GM21619 (cell line): ENCODE data around the gene GATA2.

ENCODE experiments used
- ATAC-seq: cut with Tn5 transposase; IDR thresholded peaks from one replicate; pipeline ENCODE4 v1.9.1; 2021; ENCODE audit not compliant: unreplicated experiment

GATA2 gene

DNA sequence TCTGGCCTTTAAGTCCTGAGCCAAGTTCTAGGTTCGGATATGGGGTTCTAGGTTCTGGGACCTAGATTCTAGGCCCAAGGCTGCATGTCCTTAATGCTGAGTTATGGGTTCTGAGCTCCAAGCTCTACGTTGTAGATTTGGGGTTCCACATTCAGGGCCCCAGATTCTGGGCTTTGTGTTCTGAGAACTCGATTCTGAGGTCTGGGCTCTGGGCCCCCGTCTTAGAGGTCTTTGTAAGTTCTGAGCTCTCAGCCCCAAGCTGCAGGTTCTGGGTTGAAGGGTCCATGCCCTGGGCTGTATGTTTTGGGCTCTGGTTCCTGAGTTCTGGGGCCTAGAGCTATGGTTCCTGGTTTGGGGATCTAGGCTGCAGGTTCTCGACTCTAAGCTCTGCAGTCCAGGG is 16.3 kb downstream of the GATA2 start:
- no peak for ATAC-seq

DNA sequence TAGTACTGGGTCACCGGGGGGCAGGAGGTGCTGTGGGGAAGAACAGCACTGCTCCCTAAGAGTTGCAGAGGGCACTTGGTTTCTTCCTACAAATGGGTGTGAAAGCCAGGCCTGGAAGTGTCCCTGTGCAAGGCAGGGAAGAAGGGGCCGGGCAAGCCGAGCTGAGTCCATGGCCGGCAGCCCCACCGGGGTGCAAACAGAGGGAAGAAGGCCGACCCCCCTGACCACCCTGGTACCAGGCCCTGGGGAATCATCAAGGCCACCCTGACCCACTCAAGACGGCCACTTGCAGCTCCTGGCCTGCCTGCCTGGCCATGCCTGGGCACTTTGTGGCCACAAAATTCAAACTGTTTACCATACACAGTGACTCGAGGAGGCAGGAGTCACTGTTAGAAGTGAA is 17.6 kb downstream of the GATA2 start:
- ATAC-seq: no peak

DNA sequence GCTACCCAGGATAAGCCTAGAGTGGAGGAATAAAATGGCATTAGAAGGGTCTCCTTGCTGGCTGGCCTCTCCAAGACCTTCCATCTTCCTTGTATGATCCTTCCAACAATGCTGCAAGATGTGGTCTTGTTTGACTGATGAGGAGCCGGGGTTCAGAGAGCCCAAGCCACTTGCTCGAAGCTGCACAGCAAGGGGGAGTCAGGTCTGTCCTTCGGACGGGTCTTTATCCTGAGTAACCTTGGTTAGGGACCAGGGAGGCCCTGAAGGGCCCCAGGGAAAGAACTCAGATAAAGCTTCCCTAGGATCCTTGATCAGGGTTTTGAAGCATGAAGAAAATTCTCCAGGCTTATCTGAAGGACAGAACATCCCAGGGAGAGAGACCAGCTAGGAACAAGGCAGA is 19.3 kb downstream of the GATA2 start:
- ATAC-seq: no peak

DNA sequence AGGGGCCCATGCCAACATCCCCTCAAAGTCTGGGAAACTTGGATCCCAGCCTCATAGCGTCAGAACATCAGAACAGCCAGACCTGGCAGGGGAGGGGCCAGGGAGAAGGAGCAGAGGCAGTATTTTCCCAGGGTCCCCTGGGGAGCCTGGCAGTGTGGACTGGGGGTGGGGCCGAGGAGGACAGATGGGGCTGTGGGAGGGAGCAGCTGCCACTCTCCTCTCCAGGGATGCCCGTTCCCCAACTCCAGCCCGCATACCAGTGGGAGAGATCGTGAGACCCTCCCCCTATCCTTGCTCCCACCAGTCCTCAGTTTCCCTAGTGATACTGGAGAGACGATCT is 19.9 kb downstream of the GATA2 start:
- no peak for ATAC-seq

DNA sequence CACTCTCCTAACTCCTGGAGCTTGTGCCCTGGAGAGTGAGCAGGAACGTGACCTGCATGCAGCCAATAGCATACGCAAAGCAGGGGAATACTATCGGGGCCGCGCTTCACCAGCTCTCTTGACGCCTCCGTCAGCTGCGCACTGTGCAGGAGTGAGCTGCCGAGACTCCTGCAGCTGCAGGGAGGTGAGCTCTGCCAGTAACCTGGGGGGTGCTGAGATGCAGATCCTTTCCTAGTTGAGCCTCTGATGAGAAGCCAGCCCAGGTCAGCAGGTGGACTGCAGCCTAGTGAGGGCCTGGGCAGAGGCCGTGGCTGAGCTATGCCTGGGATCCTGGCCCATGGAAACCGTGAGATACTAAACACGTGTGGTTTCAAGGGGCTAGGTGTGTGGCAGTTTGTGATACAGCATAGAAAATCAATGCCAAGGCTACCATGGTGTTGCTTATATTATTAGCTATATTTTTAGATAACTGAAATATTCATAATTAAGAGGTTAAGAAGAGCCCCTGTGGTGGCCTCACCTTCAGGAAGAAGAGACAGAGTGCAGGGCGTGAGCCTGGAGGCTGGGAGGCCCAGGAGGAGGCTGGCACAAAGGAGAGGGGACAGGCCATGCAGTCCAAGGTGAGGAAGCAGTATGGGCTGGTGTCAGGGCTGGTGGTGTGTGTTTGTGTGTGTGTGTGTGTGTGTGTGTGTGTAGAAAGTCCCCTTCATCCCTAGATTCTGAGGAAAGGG is 20.4 kb downstream of the GATA2 start:
- ATAC-seq: no peak

DNA sequence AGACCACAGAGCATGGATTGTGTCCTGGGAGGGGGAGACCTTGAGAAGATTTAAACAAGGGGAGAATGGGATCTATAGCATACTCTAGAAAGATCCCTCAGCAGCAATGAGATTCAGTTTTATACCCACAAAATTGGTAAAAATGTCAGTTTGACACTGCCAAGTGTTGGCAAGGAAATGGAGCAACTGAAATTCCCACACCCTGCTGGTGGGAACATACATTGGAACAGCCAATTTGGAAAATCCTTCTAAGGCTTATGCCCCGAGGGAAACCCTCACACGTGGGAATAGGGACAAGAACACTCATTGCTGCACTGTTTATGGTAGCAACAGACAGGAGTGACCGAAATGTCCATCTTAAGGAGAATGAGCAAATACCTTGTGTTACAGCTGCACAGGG is 21.3 kb downstream of the GATA2 start:
- no peak for ATAC-seq

DNA sequence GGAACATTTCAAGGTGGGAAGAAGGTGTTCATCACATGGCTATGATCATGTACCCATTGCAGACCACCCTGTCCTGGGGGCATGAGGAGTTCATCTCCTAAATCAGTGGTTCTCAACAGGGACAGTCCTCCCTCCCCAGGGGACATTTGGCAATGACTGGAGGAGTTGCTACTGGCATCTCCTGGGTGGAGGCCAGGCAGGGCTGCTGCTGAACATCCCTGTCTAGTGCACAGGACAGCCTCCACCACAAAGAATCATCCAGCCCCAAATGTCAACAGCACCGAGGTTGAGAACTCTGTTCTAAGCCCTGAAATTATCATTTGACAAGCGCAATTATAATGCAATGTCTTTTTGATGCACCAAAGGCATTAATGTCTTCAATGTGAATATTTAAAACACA is 21.9 kb downstream of the GATA2 start:
- no peak for ATAC-seq

DNA sequence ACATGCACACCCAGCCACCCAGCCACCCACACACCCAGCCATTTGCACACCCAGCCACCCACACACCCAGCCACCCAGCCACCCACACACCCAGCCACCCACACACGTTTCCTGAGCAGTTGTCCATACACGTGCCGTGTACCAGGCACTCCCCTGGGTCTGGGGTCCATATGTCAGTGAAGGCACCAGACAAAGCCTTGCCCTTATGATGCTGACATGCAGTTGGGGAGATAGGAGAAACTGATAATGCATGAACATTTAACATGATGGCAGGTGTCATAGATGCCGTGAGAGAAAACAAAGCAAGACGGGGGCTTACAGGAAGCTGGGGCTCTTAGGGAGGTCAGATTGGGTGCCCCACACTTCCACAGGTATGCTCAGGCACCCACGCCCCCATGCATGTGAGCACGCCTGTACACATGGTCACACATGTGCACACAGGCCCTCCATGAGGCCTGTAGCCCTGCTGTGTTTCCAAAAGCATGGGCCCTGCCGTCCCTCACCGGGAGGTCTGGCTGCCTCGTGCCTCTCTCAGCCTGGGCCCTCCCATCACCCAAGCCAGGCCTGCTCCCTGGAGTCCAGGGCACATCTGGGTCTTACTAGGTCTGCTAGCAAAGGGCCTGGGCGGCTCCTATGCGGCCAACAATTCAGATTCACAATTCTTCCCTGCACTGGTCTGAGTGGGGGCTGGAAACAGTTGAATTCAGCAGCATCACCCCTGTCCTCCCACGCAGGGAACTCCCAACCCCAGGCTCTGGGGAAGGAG is 22.7 kb downstream of the GATA2 start:
- ATAC-seq: no peak

DNA sequence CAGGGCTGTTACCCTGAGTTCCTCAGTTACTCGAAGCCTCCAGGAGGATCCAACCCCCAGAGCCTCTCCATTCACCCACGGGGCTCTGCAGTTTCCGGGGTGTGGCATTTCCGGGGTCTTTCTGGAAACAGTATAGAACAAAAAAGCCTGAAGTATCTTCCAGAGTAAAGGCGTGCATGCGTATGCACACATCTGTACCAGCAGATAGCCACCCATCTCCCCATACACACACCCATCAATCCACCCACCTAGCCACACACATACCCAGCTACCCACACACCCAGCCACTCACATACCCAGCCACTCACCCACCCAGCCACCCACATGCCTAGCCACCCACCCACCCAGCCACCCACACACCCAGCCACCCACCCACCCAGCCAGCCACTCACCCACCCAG is 23.4 kb downstream of the GATA2 start:
- ATAC-seq: no peak

DNA sequence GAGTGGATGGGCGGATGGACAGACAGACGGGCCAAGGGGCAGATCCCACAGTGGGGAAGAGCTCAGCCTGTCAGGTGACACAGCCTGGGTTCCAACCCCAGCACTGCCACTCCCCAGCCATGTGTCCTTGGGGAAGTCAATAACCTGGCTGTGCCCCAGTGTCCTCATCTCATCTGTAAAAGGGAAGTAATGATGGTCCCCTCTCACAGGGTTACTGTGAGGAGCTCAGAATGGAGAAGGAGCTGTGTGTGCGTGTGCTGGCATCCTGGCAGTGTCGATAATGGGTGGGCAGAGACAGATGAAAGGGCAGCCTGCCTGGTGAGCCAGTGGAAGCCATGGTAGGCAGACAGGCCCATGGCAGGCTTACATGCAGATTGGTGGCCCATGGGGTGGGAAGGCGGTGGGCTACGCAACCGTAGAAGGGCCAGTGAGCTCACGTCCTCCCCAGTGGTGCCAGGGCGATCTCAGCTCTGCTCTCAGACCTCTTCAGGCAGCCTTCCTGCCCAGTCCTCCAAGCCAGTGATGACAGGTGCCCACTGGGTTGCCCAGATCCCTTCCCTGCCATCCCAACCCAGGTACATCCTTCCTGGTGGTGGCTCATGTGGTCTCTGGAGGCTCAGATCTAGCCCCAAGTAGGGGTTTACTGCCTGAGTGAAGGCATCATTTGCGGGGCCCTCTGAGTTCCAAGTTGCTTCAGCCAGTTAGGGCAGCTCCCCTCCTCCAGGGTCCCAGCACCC is 24.0 kb downstream of the GATA2 start:
- ATAC-seq: no peak

DNA sequence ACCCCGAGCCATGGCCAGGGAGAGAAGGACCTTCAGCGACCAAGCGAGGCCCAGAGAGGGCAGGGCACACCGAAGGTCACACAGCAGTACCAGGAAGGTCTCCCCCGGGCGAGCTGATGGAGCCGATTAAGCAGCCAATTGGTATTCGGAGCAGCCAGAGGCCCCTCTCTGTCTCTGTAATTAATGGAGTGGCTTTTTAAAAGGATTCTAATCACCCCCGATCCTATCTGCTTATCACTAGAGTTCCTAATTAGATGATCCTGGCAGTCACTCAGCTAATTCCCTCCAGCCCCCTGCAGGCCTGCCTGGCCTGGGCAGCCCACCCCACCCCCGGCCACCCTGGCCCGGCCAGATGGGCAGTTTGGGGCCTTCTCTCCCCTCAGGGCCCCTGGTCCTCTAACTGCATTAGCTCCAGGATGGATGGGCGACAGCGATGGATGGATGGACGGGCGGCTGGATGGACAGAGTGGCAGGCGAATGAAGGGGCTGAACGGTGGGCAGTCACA is 24.7 kb downstream of the GATA2 start:
- ATAC-seq: no peak

DNA sequence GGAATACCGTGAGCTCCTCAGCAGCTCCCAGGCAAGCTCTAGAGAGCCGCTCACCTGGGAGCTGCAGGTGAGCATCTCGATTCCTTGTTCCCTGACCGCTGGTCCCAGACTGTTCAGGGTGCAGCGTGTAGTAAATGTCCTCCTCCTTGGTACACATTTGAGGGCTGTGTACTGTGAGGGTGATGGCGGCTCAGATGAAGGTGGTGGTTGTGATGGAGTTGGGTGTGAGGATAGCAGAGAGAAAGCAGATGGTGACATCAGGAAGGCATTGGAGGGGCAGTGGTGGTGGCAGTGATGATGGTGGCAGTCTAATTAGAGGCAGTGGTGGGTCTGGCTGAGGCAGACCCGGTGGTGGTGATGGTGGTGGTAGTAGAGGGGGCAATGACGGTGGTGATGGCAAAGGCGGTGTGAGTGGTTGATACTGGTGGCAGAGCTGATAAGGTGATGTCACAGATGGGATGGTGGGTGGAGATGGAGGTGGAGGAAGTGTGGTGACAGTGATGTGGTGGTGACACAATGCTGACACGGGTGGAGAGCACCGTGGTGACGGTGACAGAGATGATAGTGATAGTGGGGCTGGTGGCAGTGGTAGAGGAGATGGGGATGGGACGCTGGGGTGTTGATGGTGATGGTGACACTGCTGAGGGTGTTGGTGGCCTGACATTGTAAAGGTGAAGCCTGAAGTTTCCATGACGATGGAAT is 26.0 kb downstream of the GATA2 start, which contains the start of gene DNAJB8:
Gene DNAJB8 (minus strand): TSS at position 51 of the 702 bp plus-strand sequence. CDS start 3,645 bp downstream, outside the sequence.
- ATAC-seq: no peak

DNA sequence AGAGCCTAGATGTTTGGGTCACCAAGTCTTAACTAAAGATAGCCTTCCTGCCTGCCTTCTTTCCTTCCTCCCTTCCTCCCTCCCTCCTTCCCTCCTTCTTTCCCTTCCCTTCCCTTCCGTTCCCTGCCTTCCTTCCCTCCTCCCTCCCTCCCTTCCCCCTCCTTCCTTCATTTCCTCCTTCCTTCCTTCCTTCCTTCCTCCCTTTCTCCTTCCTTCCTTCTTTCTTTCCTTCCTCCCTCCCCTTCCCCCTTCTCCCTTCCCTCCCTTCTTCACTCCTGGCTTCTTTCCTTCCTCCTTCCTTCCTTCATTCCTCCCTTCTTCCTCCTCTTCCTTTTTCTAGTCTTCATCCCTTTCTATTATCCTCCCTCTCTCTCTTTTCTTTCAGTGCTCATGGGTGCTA is 28.3 kb downstream of the GATA2 start:
- no peak for ATAC-seq

DNA sequence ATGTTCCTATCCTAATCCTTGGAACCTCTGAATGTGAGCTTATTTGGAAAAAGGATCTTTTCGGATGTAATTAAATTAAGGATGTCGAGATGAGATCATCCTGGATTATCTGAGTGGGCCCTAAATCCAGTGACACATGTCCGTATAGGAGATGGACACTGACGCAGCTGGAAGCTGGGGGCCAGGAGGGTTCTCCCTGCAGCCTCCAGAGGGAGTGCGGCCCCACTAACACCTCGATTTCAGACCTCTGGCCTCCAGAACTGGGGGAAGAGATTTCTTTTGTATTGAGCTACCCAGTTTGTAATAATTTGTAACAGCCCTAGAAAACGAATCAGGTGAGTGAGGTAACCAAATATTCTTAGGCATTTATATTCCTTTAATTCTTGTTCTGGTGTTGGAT is 28.8 kb downstream of the GATA2 start:
- no peak for ATAC-seq

DNA sequence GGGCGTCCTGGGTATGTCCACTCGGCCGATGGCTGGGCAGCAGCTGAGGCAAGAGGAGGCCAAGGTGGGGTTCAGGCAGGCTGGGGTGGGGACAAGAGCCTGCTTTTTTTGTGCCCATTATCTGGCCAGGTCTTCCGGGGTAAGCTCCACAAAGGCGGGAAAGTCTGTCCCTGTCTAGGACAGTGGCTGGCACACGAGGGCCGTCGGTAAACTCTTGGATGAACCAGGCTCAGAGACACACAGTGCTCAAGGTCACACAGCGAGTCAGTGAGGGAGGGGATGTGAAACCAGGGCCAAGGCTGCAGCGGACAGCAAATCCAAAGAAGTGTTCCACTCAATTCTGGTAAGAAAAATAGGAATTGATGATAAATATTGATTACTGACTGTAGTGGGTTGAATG is 29.2 kb downstream of the GATA2 start:
- no peak for ATAC-seq

DNA sequence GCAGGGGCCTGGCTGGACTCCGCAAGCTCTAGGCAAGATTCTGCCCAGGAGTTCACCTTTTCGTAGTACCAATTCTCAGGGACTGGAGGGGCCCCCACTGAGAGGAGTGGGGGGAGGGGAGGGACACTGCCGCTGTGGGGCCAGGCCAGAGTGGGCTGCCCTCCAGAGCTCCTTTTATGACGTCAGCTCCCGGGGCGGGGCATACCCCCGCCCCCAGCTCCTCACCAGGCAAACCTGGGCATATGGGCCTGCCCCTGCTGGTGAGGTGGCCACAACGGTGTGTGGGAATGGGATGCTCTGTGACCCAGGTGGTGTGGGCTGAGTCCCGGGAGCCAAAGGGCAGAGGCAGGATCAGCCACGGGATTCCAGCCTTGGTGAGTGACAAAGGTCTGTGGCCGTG is 29.6 kb downstream of the GATA2 start:
- no peak for ATAC-seq

DNA sequence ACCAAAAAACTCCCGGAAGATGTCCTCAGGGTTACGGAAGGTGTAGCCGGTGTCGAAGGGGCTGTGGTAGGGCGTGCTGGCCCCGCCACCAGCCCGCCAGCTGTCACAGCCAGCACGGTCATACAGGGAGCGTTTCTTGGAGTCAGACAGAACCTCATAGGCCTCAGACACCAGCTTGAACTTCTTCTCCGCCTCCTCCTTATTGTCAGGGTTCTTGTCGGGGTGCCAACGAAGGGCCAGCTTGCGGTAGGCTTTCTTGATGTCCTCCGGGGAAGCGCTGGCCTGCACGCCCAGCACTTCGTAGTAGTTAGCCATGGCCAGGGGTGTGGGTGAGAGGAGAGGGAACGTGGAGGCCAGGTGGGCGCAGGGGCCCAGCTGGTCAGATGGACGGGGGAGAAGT is 30.1 kb downstream of the GATA2 start:
- ATAC-seq: no peak

DNA sequence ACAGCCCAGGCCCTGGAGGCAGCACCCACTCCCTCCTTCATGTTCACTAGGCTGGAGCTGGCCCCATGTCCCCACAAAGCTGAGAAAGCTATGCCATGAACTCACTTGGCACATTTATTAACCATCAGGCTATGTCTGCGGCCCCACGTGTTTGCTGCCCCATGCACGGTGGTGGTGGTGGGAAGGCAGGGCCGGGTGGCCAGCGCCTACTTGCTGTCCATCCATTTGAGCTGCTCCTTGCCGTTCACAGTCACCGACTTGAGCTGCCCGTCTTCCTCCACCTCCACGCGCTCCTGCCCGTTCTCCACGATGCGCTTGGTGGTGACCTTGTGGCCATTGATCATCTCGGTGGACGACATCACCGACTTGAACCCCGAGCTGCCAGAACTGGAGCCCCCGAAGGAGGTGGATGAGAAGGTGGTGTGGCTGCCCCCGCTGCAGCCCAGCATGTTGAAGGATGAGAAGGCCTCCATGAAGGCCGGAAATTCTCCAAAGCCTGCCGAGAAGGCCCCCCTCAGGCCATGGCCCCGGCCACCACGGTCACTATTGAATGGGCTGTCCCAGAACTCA is 30.6 kb downstream of the GATA2 start:
- no peak for ATAC-seq

DNA sequence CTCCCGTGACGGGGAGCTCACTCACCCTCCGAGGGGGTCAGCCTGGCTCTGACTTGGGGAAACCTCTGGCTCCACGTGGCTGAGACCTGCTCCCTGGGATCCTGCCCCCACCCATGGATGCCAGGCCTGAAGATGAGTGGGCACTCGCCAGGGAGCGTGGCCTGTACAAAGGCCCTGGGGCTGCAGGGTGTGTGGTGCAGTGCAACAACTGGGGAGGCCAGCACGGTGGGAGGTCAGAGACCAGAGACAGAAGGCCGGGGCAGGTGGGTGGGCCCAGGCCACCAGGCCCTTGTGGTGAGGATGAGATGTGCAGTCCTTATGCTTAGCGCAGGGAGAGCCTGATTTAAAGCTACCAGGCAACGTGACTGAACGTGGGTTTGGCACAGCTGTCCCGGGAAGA is 31.3 kb downstream of the GATA2 start:
- no peak for ATAC-seq

DNA sequence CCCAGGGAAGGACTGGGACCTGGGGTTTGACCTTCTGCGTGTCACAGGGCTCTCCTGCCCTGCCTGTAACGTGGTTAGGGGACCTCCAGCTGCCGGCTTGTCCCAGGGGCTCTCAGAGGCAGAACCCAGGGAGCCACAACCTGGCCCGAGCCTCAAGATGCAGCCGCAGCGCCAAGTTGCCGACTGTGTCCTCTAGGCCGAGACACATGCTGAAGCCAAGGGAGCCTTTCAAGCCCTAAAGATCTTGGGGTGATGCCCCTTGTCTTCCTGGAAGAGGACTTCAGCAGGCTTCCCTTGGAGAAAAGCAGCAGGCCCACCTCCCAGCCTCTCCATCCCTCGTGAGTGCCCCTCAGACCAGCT is 33.6 kb downstream of the GATA2 start:
- no peak for ATAC-seq
